Kidney (tissue), 14 donors: ENCODE results near the gene HK2. TPM values are rescaled to one million over a fixed set of nuclear protein-coding genes. Genes with fewer than 3 reads are reported as not detected.
"Not testable (repeated sequence)": the region's sequence is repeated elsewhere in the genome, so short reads cannot be mapped to it uniquely, and the experiment has no call there.

Source experiments
- DNase-seq, 5 donors: peaks; one replicate each; pipeline ENCODE4 v3.0.0-alpha.2; 2013 to 2020
- FAIRE-seq: peaks from 2 replicates; lab custom pipeline; 2012; peaks lifted over from hg19 to GRCh38; lab: Jason Lieb, UNC
- H3K27ac ChIP-seq, 2 donors: one replicate each; pipeline ENCODE4 v1.7.0; 2013; ENCODE audit warnings: low read depth in 2 of 2, low read length in 2 of 2, inconsistent platforms in 1 of 2
- H3K27me3 ChIP-seq: one replicate; pipeline ENCODE4 v1.7.1; 2013; ENCODE audit warnings: low read length, inconsistent platforms; ENCODE audit not compliant: control insufficient read depth, insufficient read depth
- H3K36me3 ChIP-seq, 3 donors: one replicate each; pipeline versions ENCODE4 v1.7.0 to v1.7.1; 2013; ENCODE audit warnings: low read length in 3 of 3, control low read depth in 1 of 3, inconsistent platforms in 1 of 3; ENCODE audit not compliant: insufficient read depth in 3 of 3, control insufficient read depth in 2 of 3
- H3K4me1 ChIP-seq, 3 donors: one replicate each; pipeline versions ENCODE4 v1.7.0 to v1.7.1; 2013; ENCODE audit warnings: low read length in 3 of 3, inconsistent platforms in 1 of 3, low read depth in 1 of 3; ENCODE audit not compliant: control insufficient read depth in 2 of 3, insufficient read depth in 2 of 3
- H3K4me3 ChIP-seq, 3 donors: one replicate each; pipeline versions ENCODE4 v1.7.0 to v1.8.1; 2013; ENCODE audit warnings: low read length in 3 of 3, control low read depth in 1 of 3, inconsistent platforms in 1 of 3
- H3K9ac ChIP-seq, 3 donors: one replicate each; pipeline versions ENCODE4 v1.7.0 to v1.7.1; 2013; ENCODE audit warnings: low read length in 3 of 3, control low read depth in 1 of 3, inconsistent platforms in 1 of 3
- H3K9me3 ChIP-seq, 3 donors: one replicate each; pipeline versions ENCODE4 v1.7.0 to v1.7.1; 2013; ENCODE audit warnings: low read length in 3 of 3, control low read depth in 1 of 3, inconsistent platforms in 1 of 3; ENCODE audit not compliant: control insufficient read depth in 2 of 3, insufficient read depth in 1 of 3
- CTCF ChIP-seq: IDR thresholded peaks from 3 replicates; pipeline ENCODE4 v1.5.1; 2012; ENCODE audit warnings: mild to moderate bottlenecking, moderate library complexity, borderline replicate concordance; ENCODE audit not compliant: insufficient read depth; ENCODE audit errors: extremely low read depth
- intact Hi-C: fragments of 100-400 bp; cut with DNase I; formaldehyde crosslinking; loops from one replicate; pipeline ENCODE4 v1.11.1; 2022
- polyA plus RNA-seq: library from polyadenylated mRNA; stranded (reverse); fragments of 350-450 nt; fragmentation: Illumina TruSeq; extraction: RNeasy Lipid Tissue Mini Kit (QIAGEN cat#74804); gene quantifications from one replicate; pipeline ENCODE4 v1.2.3, GENCODE V29; 2014; ENCODE audit warnings: low read depth, low replicate concordance; ENCODE audit not compliant: insufficient read depth
- total RNA-seq: library from RNA; stranded (reverse); fragmentation: NEBNext Ultra II Directional; extraction: Animal tissue kit (Norgen Biotek cat#: 25700); gene quantifications from one replicate; pipeline ENCODE4 v1.2.1, GENCODE V29; 2021
- donor health status: control.
- donor health status: control.
- donor health status: control.
- donor health status: control.
- donor health status: control.
- donor health status: DM: yes; HTN: yes; CAD: no.
- donor health status: Normal renal cell carcinoma (clear cell type).

HK2 gene
- total and polyA plus RNA-seq, 2 donors from 2014 or later = 0.47 to 8.6 TPM

GRCh38 chr2:74849228-74849892 is 15.4 kb downstream of the HK2 start:
- peaks cover 0 to 11% (median 3%) of the 10 kb centered on the region in 3 donors for H3K4me1 ChIP-seq
- peak overlapping the region in 1 of 2 donors; percentile 20 for H3K27ac ChIP-seq
- H3K9me3 ChIP-seq = no peaks in the 10 kb centered on the region
- H3K4me3 ChIP-seq = no peak overlapping the region
- H3K9ac ChIP-seq = no peak overlapping the region
- no peaks in the 10 kb centered on the region for H3K36me3 ChIP-seq
- no peak for TF ChIP-seq CTCF
- intact Hi-C loops = no loop called here
- no peaks in the 10 kb centered on the region for H3K27me3 ChIP-seq
- no peak for FAIRE-seq
- no peak for DNase-seq

- DNase-seq = peak in 1 of 5 donors; percentile 47
Measured at GRCh38 chr2:74850496-74851190, 16.7 kb downstream of the HK2 start.

GRCh38 chr2:74851191-74851566 is 17.3 kb downstream of the HK2 start:
- Histone ChIP-seq H3K27ac (no peak overlapping the region), H3K27me3 (no peaks in the 10 kb centered on the region), H3K36me3 (no peaks in the 10 kb centered on the region), H3K9ac (no peak overlapping the region), H3K4me3 (no peak overlapping the region), H3K9me3 (no peaks in the 10 kb centered on the region), H3K4me1 (peaks cover 0 to 3% (median 2%) of the 10 kb centered on the region in 3 donors)
- TF ChIP-seq CTCF = no peak
- intact Hi-C loops = no loop called here
- no peak for DNase-seq
- no peak for FAIRE-seq

More at GRCh38 chr2:74850496-74851190, 16.7 kb downstream of the HK2 start:
- peaks cover 0 to 3% (median 3%) of the 10 kb centered on the region in 3 donors for H3K4me1 ChIP-seq
- no peaks in the 10 kb centered on the region for H3K9me3 ChIP-seq
- H3K27me3 ChIP-seq = no peaks in the 10 kb centered on the region
- H3K4me3 ChIP-seq = no peak overlapping the region
- no peak for TF ChIP-seq CTCF
- no peak overlapping the region for H3K9ac ChIP-seq
- intact Hi-C loops = no loop called here
- H3K27ac ChIP-seq = no peak overlapping the region
- no peaks in the 10 kb centered on the region for H3K36me3 ChIP-seq
- FAIRE-seq = no peak

GRCh38 chr2:74853360-74853759 is 19.4 kb downstream of the HK2 start:
- not testable (repeated sequence) for FAIRE-seq

More at GRCh38 chr2:74853360-74853759, 19.4 kb downstream of the HK2 start:
- H3K36me3 ChIP-seq, H3K4me1 ChIP-seq, H3K27me3 ChIP-seq, H3K9me3 ChIP-seq, intact Hi-C loops, H3K9ac ChIP-seq, DNase-seq, H3K27ac ChIP-seq, H3K4me3 ChIP-seq: not testable (repeated sequence)
